GM12891 (cell line): ENCODE measurements around the gene IGFALS.

Source experiments
- POLR2A ChIP-seq: IDR thresholded peaks from 2 replicates; pipeline ENCODE4 v1.6.1; 2011; ENCODE audit warnings: low read depth, low read length, control low read depth
- POLR2AphosphoS5 ChIP-seq: IDR thresholded peaks from 2 replicates; pipeline ENCODE4 v1.6.1; 2011; ENCODE audit warnings: low read depth, low read length, control low read depth
- POU2F2 ChIP-seq: IDR thresholded peaks from 2 replicates; pipeline ENCODE4 v1.6.1; 2011; ENCODE audit warnings: low read depth, mild to moderate bottlenecking, control low read depth, low read length, moderate library complexity
- TAF1 ChIP-seq: IDR thresholded peaks from 2 replicates; pipeline ENCODE4 v1.6.1; 2011; ENCODE audit warnings: low read depth, low read length, control low read depth

DNA sequence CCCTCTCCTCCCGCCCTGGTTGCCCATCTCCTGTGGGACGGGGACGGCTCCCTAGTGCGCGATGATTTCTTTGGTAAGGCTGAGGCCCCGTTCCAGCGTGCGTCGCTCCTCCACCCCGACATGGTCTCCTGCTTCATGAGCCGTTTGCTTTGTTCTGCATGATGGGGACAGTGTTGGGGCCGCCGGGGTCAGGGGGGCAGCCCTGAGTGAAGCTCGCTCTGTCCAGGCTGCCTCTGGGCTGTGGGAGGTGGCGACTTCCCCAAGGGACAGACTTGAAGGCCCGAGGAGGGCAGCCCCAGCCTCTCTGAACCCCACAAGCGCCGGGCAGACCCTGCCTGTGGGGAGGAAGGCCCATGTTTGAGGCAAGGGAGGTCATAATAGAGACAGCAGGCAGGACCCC, 34.6 kb downstream of the IGFALS start:
- TF ChIP-seq TAF1 = no peak
- no peak for TF ChIP-seq POLR2AphosphoS5
- no peak for TF ChIP-seq POLR2A
- no peak for TF ChIP-seq POU2F2
